Large intestine (tissue), 3 donors: ENCODE data around the gene TMEM130. TPM values are rescaled to one million over a fixed set of nuclear protein-coding genes. Genes with fewer than 3 reads are reported as not detected.
A peak's percentile ranks its signal among the peaks of the same experiment; 100 is the strongest.

Source experiments
- DNase-seq, 2 donors: peaks; one replicate each; pipeline versions ENCODE4 v3.0.0 to v3.0.0-alpha.2; 2013
- H3K27ac ChIP-seq: one replicate; pipeline ENCODE4 v1.5.1; 2013; ENCODE audit warnings: low read length
- H3K27me3 ChIP-seq: 2 replicates; pipeline ENCODE4 v1.6.1; 2013; ENCODE audit warnings: low read length; ENCODE audit not compliant: control insufficient read depth, insufficient read depth
- H3K36me3 ChIP-seq: 2 replicates; pipeline ENCODE4 v1.6.1; 2013; ENCODE audit warnings: low read length; ENCODE audit not compliant: control insufficient read depth, insufficient read depth
- H3K4me1 ChIP-seq: one replicate; pipeline ENCODE4 v1.6.1; 2013; ENCODE audit warnings: low read length; ENCODE audit not compliant: control insufficient read depth, insufficient read depth
- H3K4me3 ChIP-seq: one replicate; pipeline ENCODE4 v1.5.1; 2013; ENCODE audit warnings: low read length
- H3K9me3 ChIP-seq: one replicate; pipeline ENCODE4 v1.6.1; 2013; ENCODE audit warnings: mild to moderate bottlenecking, low read depth, low read length, moderate library complexity; ENCODE audit not compliant: control insufficient read depth
- WGBS: methylation state at CpG from one replicate; pipeline ENCODE4 v1.1.5; 2013; ENCODE audit warnings: low lambda C conversion rate; ENCODE audit not compliant: insufficient coverage; 5-methylcytosine and 5-hydroxymethylcytosine counted together
- polyA plus RNA-seq: library from polyadenylated mRNA; unstranded; fragments of 120-200 nt; gene quantifications from one replicate; pipeline ENCODE4 v1.2.1, GENCODE V29; 2013

TMEM130 gene
- polyA plus RNA-seq, 1 donor, result 4.4 TPM

GRCh38 chr7:98869027-98869596 is 702 bp downstream of the TMEM130 start:
- Histone ChIP-seq H3K9me3 (no peaks in the 10 kb centered on the region), H3K4me3 (peak overlapping the region; percentile 10), H3K36me3 (no peaks in the 10 kb centered on the region), H3K4me1 (no peaks in the 10 kb centered on the region), H3K27ac (no peak overlapping the region), H3K27me3 (peaks cover 47% of the 10 kb centered on the region)
- no CpG with 5 or more reads among the region's 25 CpGs for WGBS
- no peak for DNase-seq

GRCh38 chr7:98868450-98868849 is 1.4 kb downstream of the TMEM130 start:
- peaks cover 51% of the 10 kb centered on the region for H3K27me3 ChIP-seq
- no peak overlapping the region for H3K27ac ChIP-seq
- DNase-seq, result no peak
- no CpG with 5 or more reads among the region's 2 CpGs for WGBS
- no peaks in the 10 kb centered on the region for H3K4me1 ChIP-seq
- no peak overlapping the region for H3K4me3 ChIP-seq
- no peaks in the 10 kb centered on the region for H3K36me3 ChIP-seq
- no peaks in the 10 kb centered on the region for H3K9me3 ChIP-seq

GRCh38 chr7:98866765-98867164 is 3.0 kb downstream of the TMEM130 start:
- H3K27ac ChIP-seq, result no peak overlapping the region
- peaks cover 51% of the 10 kb centered on the region for H3K27me3 ChIP-seq
- H3K4me1 ChIP-seq, result no peaks in the 10 kb centered on the region
- H3K36me3 ChIP-seq, result no peaks in the 10 kb centered on the region
- no CpG with 5 or more reads among the region's 7 CpGs for WGBS
- H3K4me3 ChIP-seq, result no peak overlapping the region
- DNase-seq, result no peak
- H3K9me3 ChIP-seq, result no peaks in the 10 kb centered on the region

DNA sequence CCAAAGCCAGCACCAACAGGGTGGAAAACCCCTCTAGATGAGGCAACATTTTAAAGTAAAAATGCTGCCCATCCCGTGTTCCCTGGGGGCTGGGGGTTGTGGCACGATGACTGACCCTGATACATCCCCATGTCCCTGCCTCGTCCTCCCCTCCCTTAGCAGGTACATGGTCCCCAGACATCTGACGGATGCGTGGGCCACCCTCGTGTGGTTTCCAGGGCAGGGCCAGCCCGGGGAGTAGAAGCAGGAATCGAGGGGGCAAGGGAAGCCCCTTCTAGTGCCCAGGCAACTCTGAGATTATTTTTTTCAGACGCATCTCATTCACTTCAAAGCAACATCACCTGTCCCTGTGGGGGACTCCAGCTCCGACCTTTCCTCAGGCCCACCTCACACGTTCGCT is 3.5 kb downstream of the TMEM130 start:
- no peak overlapping the region for H3K4me3 ChIP-seq
- H3K27ac ChIP-seq, result no peak overlapping the region
- WGBS, result no CpG with 5 or more reads among the region's 12 CpGs
- H3K9me3 ChIP-seq, result no peaks in the 10 kb centered on the region
- H3K27me3 ChIP-seq, result peaks cover 47% of the 10 kb centered on the region
- H3K36me3 ChIP-seq, result no peaks in the 10 kb centered on the region
- no peaks in the 10 kb centered on the region for H3K4me1 ChIP-seq
- no peak for DNase-seq

- no CpG with 5 or more reads among the region's 14 CpGs for WGBS
- Histone ChIP-seq H3K4me3 (no peak overlapping the region), H3K27ac (no peak overlapping the region), H3K4me1 (no peaks in the 10 kb centered on the region), H3K9me3 (no peaks in the 10 kb centered on the region), H3K36me3 (no peaks in the 10 kb centered on the region), H3K27me3 (peaks cover 32% of the 10 kb centered on the region)
- DNase-seq, result no peak
Measured at GRCh38 chr7:98864731-98865453, 4.9 kb downstream of the TMEM130 start.

DNA sequence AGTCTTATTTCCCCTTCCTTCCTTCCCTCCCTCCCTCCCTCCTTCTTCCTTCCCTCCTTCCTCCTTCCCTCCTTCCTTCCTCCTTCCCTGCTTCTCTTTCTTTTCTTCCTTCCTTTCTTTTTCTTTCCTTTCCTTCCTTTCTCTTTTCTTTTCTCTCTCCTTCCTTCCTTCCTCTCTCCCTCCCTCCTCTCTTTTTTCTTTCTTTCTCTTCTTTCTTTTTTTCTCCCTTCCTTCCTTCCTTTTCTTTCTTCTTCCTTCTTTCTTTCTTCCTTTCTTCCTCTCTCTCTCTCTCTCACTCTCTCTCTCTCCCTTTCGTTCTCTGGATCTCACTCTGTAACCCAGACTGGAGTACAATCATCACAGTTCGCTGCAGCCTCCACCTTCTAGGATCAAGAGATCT is 6.2 kb downstream of the TMEM130 start:
- 100% methylated on average over 1 of the region's 2 CpGs for WGBS
- Histone ChIP-seq H3K9me3 (no peaks in the 10 kb centered on the region), H3K4me1 (no peaks in the 10 kb centered on the region), H3K27ac (no peak overlapping the region), H3K36me3 (no peaks in the 10 kb centered on the region), H3K4me3 (no peak overlapping the region), H3K27me3 (peaks cover 24% of the 10 kb centered on the region)
- no peak for DNase-seq

DNA sequence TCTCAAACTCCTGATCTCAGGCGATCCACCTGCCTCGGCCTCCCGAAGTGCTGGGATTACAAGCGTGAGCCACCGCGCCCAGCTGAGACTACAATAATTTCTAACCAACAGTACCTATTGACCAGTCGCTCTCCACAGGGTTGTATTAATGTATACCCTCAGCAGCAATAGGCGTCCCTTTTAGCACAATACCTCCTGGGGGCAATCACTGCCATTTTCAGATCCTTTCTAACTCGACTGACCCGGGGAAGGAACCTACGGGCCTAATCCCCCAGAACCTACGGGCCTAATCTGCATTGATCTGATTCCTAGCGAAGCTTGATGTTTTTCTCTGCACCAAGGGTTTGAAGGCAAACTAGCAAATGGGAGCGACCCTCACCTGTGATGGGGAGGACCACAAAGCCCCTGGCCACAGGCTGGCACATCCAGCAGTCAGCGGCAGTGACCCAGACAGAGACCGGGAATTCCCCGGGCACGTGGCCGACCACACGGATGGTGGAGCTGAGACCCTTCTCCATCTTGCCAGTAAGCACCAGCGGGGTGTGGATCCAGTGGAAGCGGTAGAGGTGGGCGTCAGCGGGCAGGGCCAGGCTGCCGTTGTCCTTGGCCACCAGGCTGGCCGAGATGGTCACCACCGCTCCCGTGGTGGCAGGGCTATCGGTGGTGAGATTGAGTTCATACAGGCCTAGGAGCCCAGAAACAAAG is 6.9 kb downstream of the TMEM130 start:
- Histone ChIP-seq H3K27me3 (peaks cover 17% of the 10 kb centered on the region), H3K9me3 (no peaks in the 10 kb centered on the region), H3K4me1 (no peaks in the 10 kb centered on the region), H3K4me3 (no peak overlapping the region), H3K36me3 (no peaks in the 10 kb centered on the region), H3K27ac (no peak overlapping the region)
- WGBS, result no CpG with 5 or more reads among the region's 29 CpGs
- DNase-seq, result no peak

DNA sequence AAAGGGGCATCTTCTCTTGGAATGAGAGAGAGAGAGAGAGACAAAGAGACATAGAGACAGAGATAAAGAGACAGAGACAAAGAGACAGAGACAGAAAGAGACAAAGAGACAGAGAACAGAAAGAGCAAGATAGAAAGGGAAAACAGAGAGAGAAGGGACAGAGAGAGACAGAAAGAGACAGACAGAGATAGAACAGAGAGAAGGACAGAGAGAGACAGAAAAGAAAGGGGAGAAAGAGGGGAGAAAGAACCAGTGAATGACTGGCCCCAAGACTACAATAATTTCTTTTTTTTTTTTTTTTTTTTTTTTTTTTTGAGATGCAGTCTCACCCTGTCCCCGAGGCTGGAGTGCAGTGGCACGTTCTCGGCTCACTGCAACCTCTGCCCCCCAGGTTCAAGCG is 7.6 kb downstream of the TMEM130 start:
- Histone ChIP-seq H3K36me3 (no peaks in the 10 kb centered on the region), H3K9me3 (no peaks in the 10 kb centered on the region), H3K4me1 (no peaks in the 10 kb centered on the region), H3K4me3 (no peak overlapping the region), H3K27me3 (peaks cover 12% of the 10 kb centered on the region), H3K27ac (no peak overlapping the region)
- no CpG with 5 or more reads among the region's 4 CpGs for WGBS
- DNase-seq, result no peak

- Histone ChIP-seq H3K36me3 (no peaks in the 10 kb centered on the region), H3K27ac (no peak overlapping the region), H3K4me1 (no peaks in the 10 kb centered on the region), H3K4me3 (no peak overlapping the region), H3K27me3 (peaks cover 7% of the 10 kb centered on the region), H3K9me3 (no peaks in the 10 kb centered on the region)
- WGBS, result 100% methylated on average over 3 of the region's 12 CpGs
- DNase-seq, result no peak
Measured at GRCh38 chr7:98860071-98860470, 9.7 kb downstream of the TMEM130 start.

DNA sequence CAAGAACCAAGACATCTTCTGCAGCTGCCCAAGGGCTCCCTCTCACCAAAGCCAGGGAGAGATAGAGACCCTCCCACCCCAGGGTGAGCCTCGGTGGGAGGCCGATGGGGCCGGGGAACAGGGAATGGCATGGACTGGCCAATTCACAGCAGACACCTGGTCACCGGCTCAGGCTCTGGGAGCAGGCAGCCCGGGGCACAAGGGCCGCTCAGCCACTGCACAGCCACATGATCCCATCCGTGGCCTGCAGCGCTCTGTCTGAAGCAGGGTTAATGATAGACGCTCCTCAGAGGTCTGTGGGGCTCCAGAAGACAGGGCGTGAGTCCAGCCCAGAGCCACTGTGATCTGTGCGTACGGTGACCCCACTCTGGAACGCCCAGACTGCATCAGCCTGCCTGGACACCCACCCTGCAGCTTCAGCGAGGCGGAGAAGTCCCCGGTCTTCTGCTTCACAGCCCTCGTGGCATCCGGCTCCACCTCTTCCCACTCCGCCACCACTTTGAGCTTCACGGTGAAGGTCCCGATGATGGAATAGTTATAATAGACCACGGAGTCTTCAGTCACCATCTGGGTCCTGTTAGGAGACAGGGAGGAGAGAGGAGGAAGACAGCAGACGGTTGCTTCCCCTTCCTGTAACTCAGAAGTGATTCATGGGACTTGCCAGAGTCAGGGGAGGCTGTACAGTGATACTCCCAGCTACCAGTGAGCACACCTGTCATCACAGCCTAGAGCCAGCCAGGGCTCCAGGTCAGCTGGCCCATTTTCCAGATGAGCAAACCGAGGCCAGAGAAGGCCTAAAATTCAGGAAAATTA is 14.0 kb downstream of the TMEM130 start:
- no peaks in the 10 kb centered on the region for H3K4me1 ChIP-seq
- H3K4me3 ChIP-seq, result no peak overlapping the region
- no CpG with 5 or more reads among the region's 24 CpGs for whole genome bisulfite sequencing
- no peaks in the 10 kb centered on the region for H3K9me3 ChIP-seq
- H3K27ac ChIP-seq, result no peak overlapping the region
- DNase-seq, result no peak
- H3K36me3 ChIP-seq, result no peaks in the 10 kb centered on the region
- peaks cover 3% of the 10 kb centered on the region for H3K27me3 ChIP-seq
